Measurements from ENCODE around the gene NINL.

The NINL gene

DNA sequence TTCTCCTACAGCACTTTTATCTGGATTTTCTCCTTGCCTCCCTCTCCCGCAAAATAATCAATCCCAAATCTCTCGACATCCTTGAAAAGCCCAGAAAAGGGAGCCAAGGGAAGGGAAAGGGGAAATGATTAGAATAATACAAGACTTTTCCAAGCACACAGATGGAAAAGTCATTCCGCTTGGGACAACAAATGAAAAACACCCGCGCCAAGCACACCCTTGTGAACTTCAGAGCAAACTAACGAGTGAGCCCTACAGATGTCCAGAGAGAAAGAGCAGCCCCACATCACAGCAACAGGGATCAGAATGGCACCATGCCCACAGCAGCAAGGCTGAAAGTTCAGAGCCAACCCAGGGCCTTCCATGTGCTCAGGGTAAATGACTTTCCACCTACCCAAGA, 49.6 kb downstream of the NINL start:
- TF ChIP-seq EZH2phosphoT487 (IDR thresholded peaks at IDR 0.05; ENCODE audit: borderline replicate concordance, low read length): no peak
- TF ChIP-seq, protein P1, sequence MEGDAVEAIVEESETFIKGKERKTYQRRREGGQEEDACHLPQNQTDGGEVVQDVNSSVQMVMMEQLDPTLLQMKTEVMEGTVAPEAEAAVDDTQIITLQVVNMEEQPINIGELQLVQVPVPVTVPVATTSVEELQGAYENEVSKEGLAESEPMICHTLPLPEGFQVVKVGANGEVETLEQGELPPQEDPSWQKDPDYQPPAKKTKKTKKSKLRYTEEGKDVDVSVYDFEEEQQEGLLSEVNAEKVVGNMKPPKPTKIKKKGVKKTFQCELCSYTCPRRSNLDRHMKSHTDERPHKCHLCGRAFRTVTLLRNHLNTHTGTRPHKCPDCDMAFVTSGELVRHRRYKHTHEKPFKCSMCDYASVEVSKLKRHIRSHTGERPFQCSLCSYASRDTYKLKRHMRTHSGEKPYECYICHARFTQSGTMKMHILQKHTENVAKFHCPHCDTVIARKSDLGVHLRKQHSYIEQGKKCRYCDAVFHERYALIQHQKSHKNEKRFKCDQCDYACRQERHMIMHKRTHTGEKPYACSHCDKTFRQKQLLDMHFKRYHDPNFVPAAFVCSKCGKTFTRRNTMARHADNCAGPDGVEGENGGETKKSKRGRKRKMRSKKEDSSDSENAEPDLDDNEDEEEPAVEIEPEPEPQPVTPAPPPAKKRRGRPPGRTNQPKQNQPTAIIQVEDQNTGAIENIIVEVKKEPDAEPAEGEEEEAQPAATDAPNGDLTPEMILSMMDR (IDR thresholded peaks at IDR 0.05; ENCODE audit: low read depth, low read length, poor library complexity, severe bottlenecking): no peak
- no peaks in the 10 kb centered on the region for H3K9me2 ChIP-seq (replicated peaks; ENCODE audit: control insufficient read depth, low read length)
- no peaks in the 10 kb centered on the region for H3K79me2 ChIP-seq (ENCODE audit: control insufficient read depth, low read length)
- no peak overlapping the region for H3K27ac ChIP-seq (ENCODE audit: low read depth, low read length)
- H3F3A ChIP-seq (ENCODE audit: control insufficient read depth, insufficient read depth): no peaks in the 10 kb centered on the region
- no peaks in the 10 kb centered on the region for H3K27me3 ChIP-seq (ENCODE audit: control insufficient read depth, low read length)
- H3K4me1 ChIP-seq (ENCODE audit: control insufficient read depth, low read length): peaks cover 22% of the 10 kb centered on the region
- H3K36me3 ChIP-seq (ENCODE audit: control insufficient read depth, low read length): no peaks in the 10 kb centered on the region
- no peak overlapping the region for H3K4me3 ChIP-seq (ENCODE audit: low read length)
- no peaks in the 10 kb centered on the region for H3K9me3 ChIP-seq (ENCODE audit: control insufficient read depth, insufficient read depth, low read length)
- no peaks in the 10 kb centered on the region for H4K20me1 ChIP-seq (ENCODE audit: control insufficient read depth, insufficient read depth, low read depth, low read length)
- H3K4me2 ChIP-seq (ENCODE audit: low read length): no peak overlapping the region

GRCh38 chr20:25534845-25535244, 50.5 kb downstream of the NINL start:
- peaks cover 14% of the 10 kb centered on the region for H3K4me1 ChIP-seq (ENCODE audit: control insufficient read depth, low read length)
- no peak overlapping the region for H3K4me3 ChIP-seq (ENCODE audit: low read length)
- no peaks in the 10 kb centered on the region for H3F3A ChIP-seq (ENCODE audit: control insufficient read depth, insufficient read depth)
- no peak overlapping the region for H3K4me2 ChIP-seq (ENCODE audit: low read length)
- no peaks in the 10 kb centered on the region for H3K36me3 ChIP-seq (ENCODE audit: control insufficient read depth, low read length)
- no peaks in the 10 kb centered on the region for H4K20me1 ChIP-seq (ENCODE audit: control insufficient read depth, insufficient read depth, low read depth, low read length)
- no peak overlapping the region for H3K27ac ChIP-seq (ENCODE audit: low read depth, low read length)
- H3K9me2 ChIP-seq (replicated peaks; ENCODE audit: control insufficient read depth, low read length): no peaks in the 10 kb centered on the region
- no peaks in the 10 kb centered on the region for H3K9me3 ChIP-seq (ENCODE audit: control insufficient read depth, insufficient read depth, low read length)
- H3K79me2 ChIP-seq (ENCODE audit: control insufficient read depth, low read length): no peaks in the 10 kb centered on the region
- no peaks in the 10 kb centered on the region for H3K27me3 ChIP-seq (ENCODE audit: control insufficient read depth, low read length)
- TF ChIP-seq, protein P1 (IDR thresholded peaks at IDR 0.05; ENCODE audit: low read depth, low read length, poor library complexity, severe bottlenecking): no peak
- TF ChIP-seq EZH2phosphoT487 (IDR thresholded peaks at IDR 0.05; ENCODE audit: borderline replicate concordance, low read length): no peak

DNA sequence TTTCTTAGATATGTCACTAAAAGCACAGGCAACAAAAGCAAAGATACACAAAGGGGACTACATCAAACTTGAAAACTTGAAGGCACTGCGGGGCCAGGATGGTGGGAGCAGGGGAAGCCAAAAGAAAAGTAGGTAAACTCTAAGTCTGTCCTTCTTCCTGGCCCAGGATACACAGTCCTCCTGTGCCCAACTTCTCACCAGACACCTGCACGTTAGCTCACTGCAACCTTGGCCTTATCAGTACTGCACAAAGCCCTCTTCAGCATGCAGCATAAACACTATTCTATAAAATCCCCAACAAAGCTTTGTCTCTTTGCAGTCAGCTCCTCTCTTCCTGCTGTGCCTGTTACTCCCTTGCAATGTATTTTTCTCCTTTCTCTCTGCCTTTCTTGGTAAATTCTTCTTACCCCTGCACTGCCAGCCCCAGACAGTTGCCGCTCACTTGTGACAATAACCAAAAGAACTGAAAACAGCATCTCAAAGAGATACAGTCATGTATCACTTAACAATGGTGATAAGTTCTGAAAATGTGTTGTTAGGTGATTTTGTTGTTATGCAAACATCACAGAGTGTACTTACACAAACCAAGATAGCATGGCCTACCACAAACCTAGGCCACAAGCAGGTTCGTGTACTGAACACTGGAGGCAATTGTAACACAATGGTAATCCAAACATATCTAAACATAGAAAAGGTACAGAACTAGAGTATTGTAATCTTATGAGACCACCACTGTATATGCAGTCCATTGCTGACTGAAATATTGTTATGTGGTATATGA, 51.2 kb downstream of the NINL start:
- peaks cover 15% of the 10 kb centered on the region for H3K4me1 ChIP-seq (ENCODE audit: control insufficient read depth, low read length)
- H3K79me2 ChIP-seq (ENCODE audit: control insufficient read depth, low read length): no peaks in the 10 kb centered on the region
- no peaks in the 10 kb centered on the region for H3K36me3 ChIP-seq (ENCODE audit: control insufficient read depth, low read length)
- H3K27ac ChIP-seq (ENCODE audit: low read depth, low read length): no peak overlapping the region
- no peak overlapping the region for H3K4me3 ChIP-seq (ENCODE audit: low read length)
- H3F3A ChIP-seq (ENCODE audit: control insufficient read depth, insufficient read depth): no peaks in the 10 kb centered on the region
- H4K20me1 ChIP-seq (ENCODE audit: control insufficient read depth, insufficient read depth, low read depth, low read length): no peaks in the 10 kb centered on the region
- TF ChIP-seq EZH2phosphoT487 (IDR thresholded peaks at IDR 0.05; ENCODE audit: borderline replicate concordance, low read length): no peak
- TF ChIP-seq, protein P1 (IDR thresholded peaks at IDR 0.05; ENCODE audit: low read depth, low read length, poor library complexity, severe bottlenecking): no peak
- H3K9me3 ChIP-seq (ENCODE audit: control insufficient read depth, insufficient read depth, low read length): no peaks in the 10 kb centered on the region; the same call in 1 of the 2 replicates
- no peaks in the 10 kb centered on the region for H3K27me3 ChIP-seq (ENCODE audit: control insufficient read depth, low read length)
- no peaks in the 10 kb centered on the region for H3K9me2 ChIP-seq (replicated peaks; ENCODE audit: control insufficient read depth, low read length)
- H3K4me2 ChIP-seq (ENCODE audit: low read length): no peak overlapping the region

Measured in DOHH2 (cell line).